ENCODE measurements around the gene CHRNE. TPM values are rescaled to one million over a fixed set of nuclear protein-coding genes. Genes with fewer than 3 reads are reported as not detected.

The CHRNE gene
- total RNA-seq, 1 donor from 2014 or later = 1.0 TPM

GRCh38 chr17:4851084-4851483, 51.8 kb downstream of the CHRNE start:
- DNase-seq (ENCODE audit: low read depth) = no peak
- TF ChIP-seq CTCF (conservative IDR thresholded peaks at IDR 0.05; ENCODE audit: low read depth, low read length) = no peak
- no peak overlapping the region for H3K4me3 ChIP-seq (ENCODE audit: low read depth, low read length)

GRCh38 chr17:4850246-4850645, 52.7 kb downstream of the CHRNE start:
- no peak for TF ChIP-seq CTCF (conservative IDR thresholded peaks at IDR 0.05; ENCODE audit: low read depth, low read length)
- no peak for DNase-seq (ENCODE audit: low read depth)
- no peak overlapping the region for H3K4me3 ChIP-seq (ENCODE audit: low read depth, low read length)

GRCh38 chr17:4849011-4849536, 53.8 kb downstream of the CHRNE start:
- DNase-seq (ENCODE audit: low read depth) = no peak
- H3K4me3 ChIP-seq (ENCODE audit: low read depth, low read length) = no peak overlapping the region
- no peak for TF ChIP-seq CTCF (conservative IDR thresholded peaks at IDR 0.05; ENCODE audit: low read depth, low read length)

Other genes starting within 250 kb of the CHRNE start
- 25.8 and 55.9 TPM in 2 replicates for gene PELP1, start 199.0 kb downstream of the CHRNE start, total RNA-seq
- gene ARRB2, start 192.5 kb downstream of the CHRNE start, total RNA-seq = 19.9 and 20.0 TPM in 2 replicates
- gene MED11, start 171.7 kb downstream of the CHRNE start, total RNA-seq = 26.6 and 27.2 TPM in 2 replicates
- gene ZMYND15, start 163.3 kb downstream of the CHRNE start, total RNA-seq = 0.36 and 1.5 TPM in 2 replicates
- 19.0 and 32.3 TPM in 2 replicates for gene CXCL16, start 163.2 kb downstream of the CHRNE start, total RNA-seq
- gene TM4SF5, start 131.2 kb downstream of the CHRNE start, total RNA-seq = not detected in 2 replicates
- not detected in 2 replicates for gene VMO1, start 116.7 kb downstream of the CHRNE start, total RNA-seq
- not detected in 2 replicates for gene GLTPD2, start 114.1 kb downstream of the CHRNE start, total RNA-seq
- gene PSMB6, start 106.9 kb downstream of the CHRNE start, total RNA-seq = 264 and 337 TPM in 2 replicates
- gene PLD2, start 95.9 kb downstream of the CHRNE start, total RNA-seq = 15.7 and 19.5 TPM in 2 replicates
- 20.5 and 39.9 TPM in 2 replicates for gene MINK1, start 69.8 kb downstream of the CHRNE start, total RNA-seq
- 1.3 and 1.4 TPM in 2 replicates for gene C17orf107, start 3.6 kb downstream of the CHRNE start, total RNA-seq
- not detected in 2 replicates for gene GP1BA, start 29.2 kb upstream of the CHRNE start, total RNA-seq
- 45.5 and 72.9 TPM in 2 replicates for gene SLC25A11, start 36.9 kb upstream of the CHRNE start, total RNA-seq
- 49.0 and 55.1 TPM in 2 replicates for gene RNF167, start 37.2 kb upstream of the CHRNE start, total RNA-seq
- 1,802 and 2,074 TPM in 2 replicates for gene PFN1, start 45.4 kb upstream of the CHRNE start, total RNA-seq
- gene ENO3, start 48.0 kb upstream of the CHRNE start, total RNA-seq = 0.43 and 2.0 TPM in 2 replicates
- gene SPAG7, start 64.7 kb upstream of the CHRNE start, total RNA-seq = 67.7 and 80.8 TPM in 2 replicates
- gene CAMTA2, start 84.6 kb upstream of the CHRNE start, total RNA-seq = 10.6 and 16.7 TPM in 2 replicates
- gene INCA1, start 94.4 kb upstream of the CHRNE start, total RNA-seq = 0.14 TPM in 1 of 2 replicates, not detected in the other
- gene KIF1C, start 94.9 kb upstream of the CHRNE start, total RNA-seq = 75.0 and 81.3 TPM in 2 replicates
- 0.07 and 1.3 TPM in 2 replicates for gene SLC52A1, start 132.3 kb upstream of the CHRNE start, total RNA-seq
- 1.2 and 1.7 TPM in 2 replicates for gene ZFP3, start 175.4 kb upstream of the CHRNE start, total RNA-seq
- 5.4 and 8.7 TPM in 2 replicates for gene ZNF232, start 208.8 kb upstream of the CHRNE start, total RNA-seq
- not detected in 2 replicates for gene USP6, start 212.9 kb upstream of the CHRNE start, total RNA-seq

All from epithelial cell of proximal tubule (primary cell).